Epithelial cell of esophagus (primary cell): Measurements from ENCODE around the gene FRYL.
A peak's percentile ranks its signal among the peaks of the same experiment; 100 is the strongest.
"Not testable (repeated sequence)": the region's sequence is repeated elsewhere in the genome, so short reads cannot be mapped to it uniquely, and the experiment has no call there.

Experiments used
- DNase-seq: peaks from one replicate; pipeline ENCODE4 v3.0.0; 2010; ENCODE audit warnings: low read depth
- H3K4me3 ChIP-seq: 2 replicates; pipeline ENCODE4 v1.5.1; 2011; ENCODE audit warnings: mild to moderate bottlenecking, low read length, control low read depth
- CTCF ChIP-seq: IDR thresholded peaks from 2 replicates; pipeline ENCODE4 v1.5.1; 2011; ENCODE audit warnings: low read depth, mild to moderate bottlenecking, low read length, control low read depth, inconsistent platforms; ENCODE audit not compliant: insufficient read depth; ENCODE audit errors: missing control alignments

FRYL gene

GRCh38 chr4:48720459-48720858 lies 59.6 kb downstream of the FRYL start:
- H3K4me3 ChIP-seq, result no peak overlapping the region
- no peak for DNase-seq
- no peak for TF ChIP-seq CTCF

- no peak for TF ChIP-seq CTCF
- DNase-seq, result no peak
- H3K4me3 ChIP-seq, result no peak overlapping the region
Observed at GRCh38 chr4:48718818-48719465, 61.1 kb downstream of the FRYL start.

- DNase-seq, H3K4me3 ChIP-seq: not testable (repeated sequence)
Observed at GRCh38 chr4:48716285-48716684, 63.8 kb downstream of the FRYL start.

DNA sequence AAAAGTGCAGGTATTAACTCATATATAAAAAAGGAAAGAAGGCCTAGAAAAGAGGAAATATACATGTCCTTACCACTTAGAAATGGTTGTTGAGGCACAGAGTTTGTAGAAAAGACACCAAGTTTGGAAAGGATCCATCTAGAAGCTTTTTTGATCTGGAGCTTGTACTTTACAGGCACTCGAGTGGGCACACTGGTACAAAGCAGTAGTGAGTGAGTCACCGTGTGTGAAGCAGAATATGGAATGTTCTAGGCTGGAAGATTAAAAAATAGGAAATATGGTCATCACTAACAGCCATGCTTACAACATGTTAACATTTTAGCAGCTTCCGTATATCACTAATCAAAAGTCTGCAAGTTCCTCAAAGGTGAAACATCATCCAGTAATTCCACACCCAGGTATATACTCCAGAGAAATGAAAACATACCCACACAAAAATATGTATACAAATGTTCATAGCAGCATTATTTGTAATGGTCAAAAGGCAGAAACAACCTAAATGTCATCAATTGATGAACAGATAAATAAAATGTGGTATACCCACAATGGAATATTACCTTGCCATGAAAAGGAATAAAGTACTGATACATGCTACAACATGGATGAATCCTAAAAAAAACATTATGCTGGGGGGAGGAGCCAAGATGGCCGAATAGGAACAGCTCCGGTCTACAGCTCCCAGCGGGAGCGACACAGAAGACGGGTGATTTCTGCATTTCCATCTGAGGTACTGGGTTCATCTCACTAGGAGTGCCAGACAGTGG lies 69.5 kb downstream of the FRYL start:
- H3K4me3 ChIP-seq, result no peak overlapping the region
- TF ChIP-seq CTCF, result no peak
- DNase-seq, result peak; percentile 43

- DNase-seq, result no peak
- no peak overlapping the region for H3K4me3 ChIP-seq
- no peak for TF ChIP-seq CTCF
Observed at GRCh38 chr4:48709901-48710300, 70.2 kb downstream of the FRYL start.

- no peak for TF ChIP-seq CTCF
- H3K4me3 ChIP-seq, result no peak overlapping the region
- DNase-seq, result peak; percentile 24
Observed at GRCh38 chr4:48708610-48709009, 71.5 kb downstream of the FRYL start.

- no peak overlapping the region for H3K4me3 ChIP-seq
- peak; percentile 47 for DNase-seq
- no peak for TF ChIP-seq CTCF
Observed at GRCh38 chr4:48706736-48707135, 73.3 kb downstream of the FRYL start.
